GM12878 (cell line): ENCODE measurements around the gene FDPS. TPM values are rescaled to one million over a fixed set of nuclear protein-coding genes. Genes with fewer than 3 reads are reported as not detected.

Source experiments
- ATAC-seq: fragments of 200-7000 bp; cut with Tn5 transposase; 3 replicates; pipeline ENCODE4 v1.9.1; 2020; ENCODE audit warnings: mild to moderate bottlenecking, moderate library complexity
- BruUV-seq: library from RNA; stranded (reverse); fragments of 400-500 nt; replicated peaks from 2 replicates; lab custom pipeline; 2021; lab: Mats Ljungman, UMichigan
- CTCF ChIA-PET: fragments of 300-600 bp; sonication (Branson Sonifier 250); formaldehyde crosslinking; extraction: SDS; loops from one replicate; lab custom pipeline; 2021; ENCODE audit warnings: inconsistent platforms; lab: Yijun Ruan, JAX
- POLR2A ChIA-PET: fragments of 350-600 bp; formaldehyde crosslinking; extraction: SDS; loops from one replicate; lab custom pipeline; 2021; ENCODE audit warnings: inconsistent platforms; lab: Charles Lee
- RAD21 ChIA-PET: fragments of 300-600 bp; sonication (Branson Sonifier 250); formaldehyde crosslinking; loops from one replicate; lab custom pipeline; 2023; ENCODE audit warnings: antibody characterized with exemption; ENCODE audit not compliant: unreplicated experiment; lab: Charles Lee
- SMC1A ChIA-PET: fragments of 300-600 bp; sonication (Branson Sonifier 250); formaldehyde crosslinking; loops from one replicate; lab custom pipeline; 2023; ENCODE audit not compliant: unreplicated experiment, uncharacterized antibody; lab: Charles Lee
- DNase-seq: peaks from one replicate; pipeline ENCODE4 v3.0.0-alpha.2; 2011; ENCODE audit warnings: low read depth, low spot score
- FAIRE-seq: peaks from 3 replicates; lab custom pipeline; 2011; peaks lifted over from hg19 to GRCh38; lab: Jason Lieb, UNC
- H2AFZ ChIP-seq: 2 replicates; pipeline ENCODE4 v1.6.0; 2011; ENCODE audit warnings: low read depth, low read length, control low read depth; ENCODE audit not compliant: control insufficient read depth
- H3K27ac ChIP-seq: 2 replicates; pipeline ENCODE4 v1.5.1; 2011; ENCODE audit warnings: control low read depth; ENCODE audit not compliant: control insufficient read depth, insufficient read depth
- H3K27me3 ChIP-seq, 2 experiments: replicated peaks in 1 of 2; 2 replicates each; pipeline versions ENCODE4 v1.6.0 to v1.6.1; 2011; ENCODE audit warnings: low read length in 1 of 2; ENCODE audit not compliant: control insufficient read depth in 2 of 2, insufficient read depth in 2 of 2
- H3K36me3 ChIP-seq, 2 experiments: 2 replicates each; pipeline ENCODE4 v1.5.1; 2011; ENCODE audit warnings: low read length in 1 of 2; ENCODE audit not compliant: control insufficient read depth in 2 of 2, insufficient read depth in 2 of 2
- H3K4me1 ChIP-seq: 2 replicates; pipeline ENCODE4 v1.6.1; 2011; ENCODE audit warnings: mild to moderate bottlenecking, low read length, moderate library complexity, mixed read lengths; ENCODE audit not compliant: control insufficient read depth, insufficient read depth
- H3K4me2 ChIP-seq: 2 replicates; pipeline ENCODE4 v1.6.0; 2011; ENCODE audit warnings: control low read depth; ENCODE audit not compliant: control insufficient read depth, insufficient read depth
- H3K4me3 ChIP-seq: fragments of 200-600 bp; sonication (generic); 2 replicates; pipeline ENCODE4 v1.5.1; 2016
- H3K79me2 ChIP-seq: 2 replicates; pipeline ENCODE4 v1.6.0; 2011; ENCODE audit warnings: low read length; ENCODE audit not compliant: control insufficient read depth, insufficient read depth
- H3K9ac ChIP-seq: 2 replicates; pipeline ENCODE4 v1.8.0; 2011; ENCODE audit warnings: low read length, control low read depth, mixed read lengths; ENCODE audit not compliant: control insufficient read depth, insufficient read depth
- H3K9me3 ChIP-seq: replicated peaks from 3 replicates; pipeline ENCODE4 v1.5.1; 2011; ENCODE audit warnings: mild to moderate bottlenecking, low read length; ENCODE audit not compliant: control insufficient read depth, insufficient read depth
- H4K20me1 ChIP-seq: 2 replicates; pipeline ENCODE4 v1.6.0; 2011; ENCODE audit not compliant: control insufficient read depth, insufficient read depth
- CUX1 ChIP-seq: IDR thresholded peaks from 2 replicates; pipeline ENCODE4 v1.6.1; 2012; ENCODE audit warnings: improper control_type of control experiment, low read depth, low read length; ENCODE audit not compliant: insufficient replicate concordance
- DPF2 ChIP-seq: fragments of 450-650 bp; IDR thresholded peaks from 2 replicates; pipeline ENCODE4 v1.6.1; 2017; ENCODE audit warnings: mild to moderate bottlenecking
- E4F1 ChIP-seq: fragments of 450-650 bp; IDR thresholded peaks from 2 replicates; pipeline ENCODE4 v1.6.1; 2018; ENCODE audit warnings: borderline replicate concordance, mild to moderate bottlenecking; ENCODE audit not compliant: partially characterized antibody
- ESRRA ChIP-seq: IDR thresholded peaks from 2 replicates; pipeline ENCODE4 v1.6.1; 2012; ENCODE audit warnings: mild to moderate bottlenecking, low read length, improper control_type of control experiment
- FOS ChIP-seq: IDR thresholded peaks from 3 replicates; pipeline ENCODE4 v1.6.1; 2011; ENCODE audit warnings: borderline replicate concordance; ENCODE audit not compliant: insufficient read length; ENCODE audit errors: extremely low read depth
- GATAD2B ChIP-seq: fragments of 450-650 bp; conservative IDR thresholded peaks from 2 replicates; pipeline ENCODE4 v1.6.1; 2017; ENCODE audit warnings: low read depth, mild to moderate bottlenecking, moderate library complexity
- NBN ChIP-seq: fragments of 450-650 bp; IDR thresholded peaks from 2 replicates; pipeline ENCODE4 v1.6.1; 2016
- RELA ChIP-seq: fragments of 450-650 bp; IDR thresholded peaks from 2 replicates; pipeline ENCODE4 v1.8.0; 2014; ENCODE audit warnings: borderline replicate concordance; ENCODE audit not compliant: partially characterized antibody
- STAT3 ChIP-seq: IDR thresholded peaks from 2 replicates; pipeline ENCODE4 v1.6.1; 2011; ENCODE audit warnings: low read depth, low read length, improper control_type of control experiment
- TCF12 ChIP-seq: IDR thresholded peaks from 2 replicates; pipeline ENCODE4 v1.6.1; 2011; ENCODE audit warnings: low read depth, mild to moderate bottlenecking, low read length
- ZBTB11 ChIP-seq: fragments of 450-650 bp; formaldehyde crosslinking; IDR thresholded peaks from 2 replicates; pipeline ENCODE4 v1.5.0; 2022; ENCODE audit warnings: mild to moderate bottlenecking, missing genetic modification characterization
- WGBS: methylation state at CpG from one replicate; pipeline ENCODE4 v1.1.6; 2016; ENCODE audit warnings: low lambda C conversion rate; ENCODE audit not compliant: insufficient replicate concordance, insufficient coverage; ENCODE audit errors: missing lambda C conversion rate; 5-methylcytosine and 5-hydroxymethylcytosine counted together
- in situ Hi-C: fragments of 300-500 bp; cut with MboI; formaldehyde crosslinking; loops from 9 replicates; pipeline ENCODE4 v1.14.3; 2018; ENCODE audit warnings: mixed read lengths
- intact Hi-C: fragments of 100-400 bp; cut with micrococcal nuclease; formaldehyde crosslinking; loops from one replicate; pipeline ENCODE4 v1.14.2; 2022; ENCODE audit not compliant: unreplicated experiment
- polyA plus RNA-seq, 11 experiments: library from polyadenylated mRNA; depleted of rRNA in 4 of 11; unstranded in 6 of 11; stranded (reverse) in 5 of 11; fragments of >200 nt; fragmentation: Nextera tagmentation in 4 of 11; fragmentation: Illumina TruSeq in 1 of 11; extraction: Ambion mirVana in 4 of 11; extraction: Trizol in 1 of 11; gene quantifications; 1 replicate in 1 of 11; 2 replicates in 10 of 11; pipeline versions ENCODE4 v1.2.1 to v1.2.3, GENCODE V29; 2011 to 2016; ENCODE audit warnings: inconsistent platforms in 2 of 11, missing spikeins in 2 of 11, low read depth in 1 of 11
- total RNA-seq, 4 experiments: library from RNA; depleted of rRNA in 3 of 4; stranded (reverse); fragments of >200 nt in 3 of 4; fragmentation: Illumina TruSeq in 1 of 4; extraction: Trizol in 1 of 4; gene quantifications; 2 replicates each; pipeline versions ENCODE4 v1.2.1 to v1.2.3, GENCODE V29; 2013 to 2021

The FDPS gene
- total and polyA plus RNA-seq, 10 of the 15 experiments (the other 5 are each of a cell fraction or from before 2014, with no cell fraction given): 405 to 1,156 (median 487) TPM

GRCh38 chr1:155360051-155360450 lies 51.4 kb downstream of the FDPS start:
- Histone ChIP-seq H3K9ac (no peak overlapping the region), H3K27me3 (no peaks in the 10 kb centered on the region), H3K9me3 (no peaks in the 10 kb centered on the region), H3K4me3 (no peak overlapping the region), H4K20me1 (no peaks in the 10 kb centered on the region), H2AFZ (no peak overlapping the region), H3K4me1 (no peaks in the 10 kb centered on the region), H3K27ac (no peak overlapping the region), H3K36me3 (peaks cover 0 to 9% of the 10 kb centered on the region in 2 experiments; a peak in 2 of 4 replicates), H3K79me2 (no peaks in the 10 kb centered on the region), H3K4me2 (no peak overlapping the region)
- 100% methylated on average over 1 of the region's 1 CpG for WGBS
- ChIA-PET SMC1A (interaction anchor here (0.6 to 1.3 kb wide), 3 partner anchors 20 to 517 kb away, joined by 4 to 5 read pairs (median 4); no protein-coding TSS in a partner anchor), CTCF (interaction anchor here (1.9 kb wide), 1 partner anchor 109 kb away, joined by 5 read pairs; no protein-coding TSS in a partner anchor), POLR2A (no interaction called here), RAD21 (no interaction called here)
- ATAC-seq (no peak), FAIRE-seq (no peak), DNase-seq (no peak)
- in situ Hi-C loops (no loop called here), intact Hi-C loops (no loop called here)
- BruUV-seq: no TSS peak
- no peak for TF ChIP-seq ZBTB11
- TF ChIP-seq DPF2: no peak
- no peak for TF ChIP-seq GATAD2B
- TF ChIP-seq RELA: no peak
- TF ChIP-seq E4F1: no peak
- TF ChIP-seq ESRRA: no peak
- no peak for TF ChIP-seq STAT3
- no peak for TF ChIP-seq NBN
- TF ChIP-seq FOS: no peak
- no peak for TF ChIP-seq TCF12
- no peak for TF ChIP-seq CUX1
